GM19099 (cell line): ENCODE results near the gene EZH1.

Experiments
- POLR2A ChIP-seq: IDR thresholded peaks from 3 replicates; pipeline ENCODE4 v1.6.1; 2011; ENCODE audit warnings: low read depth; ENCODE audit not compliant: insufficient read length; ENCODE audit errors: extremely low read depth

Gene EZH1

GRCh38 chr17:42682722-42683403 lies 62.0 kb downstream of the EZH1 start:
- TF ChIP-seq POLR2A = peak; percentile 3

- TF ChIP-seq POLR2A = peak; percentile 50
These were observed 62.7 kb downstream of the EZH1 start, which contains the start of gene CNTNAP1 for GRCh38 chr17:42681976-42682721. CNTNAP1 (plus strand) TSS chr17:42682531; CDS start chr17:42682830, 299 bp downstream.

- no peak for TF ChIP-seq POLR2A
These were observed 64.5 kb downstream of the EZH1 start for GRCh38 chr17:42680331-42680808.

- TF ChIP-seq POLR2A = peak; percentile 56
These were observed 65.1 kb downstream of the EZH1 start for GRCh38 chr17:42679492-42680330.

GRCh38 chr17:42678951-42679491 lies 65.8 kb downstream of the EZH1 start:
- peak; percentile 31 for TF ChIP-seq POLR2A

- peak; percentile 78 for TF ChIP-seq POLR2A
These were observed 66.7 kb downstream of the EZH1 start for GRCh38 chr17:42677921-42678781.

GRCh38 chr17:42677012-42677857 lies 67.6 kb downstream of the EZH1 start:
- no peak for TF ChIP-seq POLR2A

- peak; percentile 69 for TF ChIP-seq POLR2A
These were observed 68.3 kb downstream of the EZH1 start, which contains the start of gene PLEKHH3 for GRCh38 chr17:42676424-42677011. PLEKHH3 (minus strand) TSS chr17:42676994; CDS start chr17:42676563, 431 bp downstream.

- TF ChIP-seq POLR2A = no peak
These were observed 68.8 kb downstream of the EZH1 start for GRCh38 chr17:42675965-42676423.

GRCh38 chr17:42675348-42675964 lies 69.4 kb downstream of the EZH1 start:
- no peak for TF ChIP-seq POLR2A

- no peak for TF ChIP-seq POLR2A
These were observed 70.0 kb downstream of the EZH1 start for GRCh38 chr17:42674755-42675347.
